ENCODE results near the gene DENND1A.

The DENND1A gene

DNA sequence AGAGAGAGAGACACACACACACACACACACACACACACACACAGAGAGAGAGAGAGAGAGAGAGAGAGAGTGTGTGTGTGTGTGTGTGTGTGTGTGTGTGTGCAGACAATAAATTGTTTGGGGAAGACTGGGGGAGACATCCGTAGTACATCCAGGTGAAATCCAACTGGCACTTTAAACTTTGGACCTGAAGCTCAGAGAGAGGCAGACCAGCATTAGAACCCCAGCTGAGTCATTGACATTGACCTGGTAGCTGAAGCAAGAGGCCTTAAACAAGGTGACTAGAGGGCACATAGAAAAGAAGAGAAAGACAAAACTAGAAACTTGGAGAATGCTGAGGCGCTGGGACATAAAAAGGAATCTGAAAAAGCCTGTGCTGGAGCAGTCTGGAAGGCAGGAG is 322.4 kb downstream of the DENND1A start:
- TF ChIP-seq, protein P1, sequence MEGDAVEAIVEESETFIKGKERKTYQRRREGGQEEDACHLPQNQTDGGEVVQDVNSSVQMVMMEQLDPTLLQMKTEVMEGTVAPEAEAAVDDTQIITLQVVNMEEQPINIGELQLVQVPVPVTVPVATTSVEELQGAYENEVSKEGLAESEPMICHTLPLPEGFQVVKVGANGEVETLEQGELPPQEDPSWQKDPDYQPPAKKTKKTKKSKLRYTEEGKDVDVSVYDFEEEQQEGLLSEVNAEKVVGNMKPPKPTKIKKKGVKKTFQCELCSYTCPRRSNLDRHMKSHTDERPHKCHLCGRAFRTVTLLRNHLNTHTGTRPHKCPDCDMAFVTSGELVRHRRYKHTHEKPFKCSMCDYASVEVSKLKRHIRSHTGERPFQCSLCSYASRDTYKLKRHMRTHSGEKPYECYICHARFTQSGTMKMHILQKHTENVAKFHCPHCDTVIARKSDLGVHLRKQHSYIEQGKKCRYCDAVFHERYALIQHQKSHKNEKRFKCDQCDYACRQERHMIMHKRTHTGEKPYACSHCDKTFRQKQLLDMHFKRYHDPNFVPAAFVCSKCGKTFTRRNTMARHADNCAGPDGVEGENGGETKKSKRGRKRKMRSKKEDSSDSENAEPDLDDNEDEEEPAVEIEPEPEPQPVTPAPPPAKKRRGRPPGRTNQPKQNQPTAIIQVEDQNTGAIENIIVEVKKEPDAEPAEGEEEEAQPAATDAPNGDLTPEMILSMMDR (conservative IDR thresholded peaks at IDR 0.05; ENCODE audit: control insufficient read depth, insufficient read depth, low read depth, low read length) = no peak
- H3K4me3 ChIP-seq (ENCODE audit: control insufficient read depth, low read depth, low read length) = no peak overlapping the region
- DNase-seq (ENCODE audit: low read depth) = no peak

DNA sequence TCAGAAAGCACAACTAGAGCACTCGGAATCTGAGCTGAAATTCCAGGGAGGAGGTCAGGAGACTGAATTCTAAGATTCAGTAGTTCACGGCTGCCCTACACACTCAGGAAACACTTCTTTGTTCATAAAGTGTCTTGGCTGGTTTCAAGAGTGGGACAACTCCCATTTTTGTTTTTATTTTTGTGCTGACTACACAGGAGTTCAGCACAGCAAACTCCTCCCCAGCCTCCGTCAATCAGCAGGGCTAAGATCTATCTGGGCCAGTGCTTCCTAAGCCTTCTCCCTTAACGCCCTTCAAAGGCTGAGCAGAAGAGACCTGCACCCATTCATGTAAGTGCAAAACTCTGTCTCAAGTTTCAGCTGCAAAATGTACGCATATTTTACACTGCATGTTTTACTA is 323.8 kb downstream of the DENND1A start:
- no peak overlapping the region for H3K4me3 ChIP-seq (ENCODE audit: control insufficient read depth, low read depth, low read length)
- TF ChIP-seq, protein P1 (conservative IDR thresholded peaks at IDR 0.05; ENCODE audit: control insufficient read depth, insufficient read depth, low read depth, low read length) = no peak
- no peak for DNase-seq (ENCODE audit: low read depth)

DNA sequence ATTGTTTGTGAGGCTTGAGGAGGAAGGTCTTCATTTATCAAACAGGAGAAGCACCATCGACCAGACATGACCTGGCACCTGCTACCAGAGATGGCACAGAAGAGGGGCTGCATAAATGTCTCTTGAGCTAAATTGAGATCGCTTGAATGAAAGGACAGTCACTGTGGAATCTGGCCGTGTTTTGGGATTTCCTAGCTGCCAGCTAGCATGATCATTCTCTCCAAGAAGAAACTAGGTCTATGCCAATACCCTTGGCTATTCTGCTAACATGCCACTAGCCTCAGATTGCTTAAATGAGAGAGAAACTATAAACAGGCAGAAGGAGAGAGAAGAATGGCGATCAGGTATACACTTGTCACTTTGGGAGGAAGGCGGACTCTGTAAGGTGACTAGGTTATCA is 324.6 kb downstream of the DENND1A start:
- TF ChIP-seq, protein P1 (conservative IDR thresholded peaks at IDR 0.05; ENCODE audit: control insufficient read depth, insufficient read depth, low read depth, low read length) = no peak
- H3K4me3 ChIP-seq (ENCODE audit: control insufficient read depth, low read depth, low read length) = no peak overlapping the region
- DNase-seq (ENCODE audit: low read depth) = no peak

DNA sequence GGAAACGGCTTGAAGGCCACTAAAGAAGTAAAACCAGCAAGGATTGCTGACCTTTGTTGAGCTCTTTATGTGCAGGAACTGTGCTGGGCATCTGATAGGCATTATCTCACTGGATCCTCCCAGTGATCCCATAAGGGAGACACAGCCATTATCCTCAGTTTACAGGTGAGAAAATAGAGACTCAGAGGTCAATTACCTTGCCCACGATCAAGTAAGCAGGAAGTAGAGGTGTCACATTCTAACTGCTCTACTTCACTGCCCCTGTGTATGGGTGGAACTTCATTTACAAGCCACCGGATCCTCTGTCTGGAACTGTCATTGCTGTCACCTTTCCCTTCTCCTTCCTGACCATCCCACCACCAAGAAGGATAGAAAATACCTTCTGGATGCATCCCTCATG is 325.1 kb downstream of the DENND1A start:
- no peak overlapping the region for H3K4me3 ChIP-seq (ENCODE audit: control insufficient read depth, low read depth, low read length)
- no peak for DNase-seq (ENCODE audit: low read depth)
- TF ChIP-seq, protein P1 (conservative IDR thresholded peaks at IDR 0.05; ENCODE audit: control insufficient read depth, insufficient read depth, low read depth, low read length) = no peak

DNA sequence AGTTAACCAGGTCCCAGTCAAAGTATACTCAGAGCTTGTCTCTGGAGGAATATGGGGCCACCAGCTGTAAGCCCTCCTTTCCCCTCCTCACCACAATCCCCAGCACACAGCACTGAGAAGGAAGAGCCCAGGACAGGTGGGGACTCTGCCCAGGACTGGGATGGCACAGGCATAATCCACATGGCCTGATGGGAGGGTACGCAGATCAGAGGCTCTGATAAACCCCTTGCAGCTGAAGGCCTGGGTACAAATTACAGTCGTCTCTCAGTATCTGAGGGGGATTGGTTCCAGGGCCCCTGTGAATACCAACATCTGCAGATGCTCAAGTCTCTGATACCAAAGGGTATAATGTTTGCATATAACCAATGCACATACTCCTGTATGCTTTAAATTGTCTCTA is 328.1 kb downstream of the DENND1A start:
- DNase-seq (ENCODE audit: low read depth) = no peak
- H3K4me3 ChIP-seq (ENCODE audit: control insufficient read depth, low read depth, low read length) = no peak overlapping the region
- TF ChIP-seq, protein P1 (conservative IDR thresholded peaks at IDR 0.05; ENCODE audit: control insufficient read depth, insufficient read depth, low read depth, low read length) = no peak

DNA sequence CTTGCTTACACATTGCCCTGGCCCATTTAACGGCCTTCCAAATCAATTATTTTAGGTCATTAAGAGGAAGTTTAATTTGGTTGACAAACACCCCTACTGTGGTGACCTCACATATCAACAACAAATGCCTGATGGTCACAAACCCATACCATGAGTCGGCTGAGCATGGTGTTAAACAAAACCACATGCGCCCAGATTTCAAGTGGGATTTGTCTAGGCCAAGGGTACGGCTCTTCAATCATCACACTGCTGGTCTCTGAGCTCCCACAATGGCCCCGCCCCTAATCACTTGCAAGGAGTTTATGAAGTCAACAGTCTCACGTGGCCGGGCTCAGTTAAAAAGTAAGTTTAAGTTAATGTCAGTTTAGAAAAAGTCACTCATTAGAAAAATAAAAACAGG is 330.1 kb downstream of the DENND1A start:
- DNase-seq (ENCODE audit: low read depth) = peak; percentile 25
- TF ChIP-seq, protein P1 (conservative IDR thresholded peaks at IDR 0.05; ENCODE audit: control insufficient read depth, insufficient read depth, low read depth, low read length) = no peak

DNA sequence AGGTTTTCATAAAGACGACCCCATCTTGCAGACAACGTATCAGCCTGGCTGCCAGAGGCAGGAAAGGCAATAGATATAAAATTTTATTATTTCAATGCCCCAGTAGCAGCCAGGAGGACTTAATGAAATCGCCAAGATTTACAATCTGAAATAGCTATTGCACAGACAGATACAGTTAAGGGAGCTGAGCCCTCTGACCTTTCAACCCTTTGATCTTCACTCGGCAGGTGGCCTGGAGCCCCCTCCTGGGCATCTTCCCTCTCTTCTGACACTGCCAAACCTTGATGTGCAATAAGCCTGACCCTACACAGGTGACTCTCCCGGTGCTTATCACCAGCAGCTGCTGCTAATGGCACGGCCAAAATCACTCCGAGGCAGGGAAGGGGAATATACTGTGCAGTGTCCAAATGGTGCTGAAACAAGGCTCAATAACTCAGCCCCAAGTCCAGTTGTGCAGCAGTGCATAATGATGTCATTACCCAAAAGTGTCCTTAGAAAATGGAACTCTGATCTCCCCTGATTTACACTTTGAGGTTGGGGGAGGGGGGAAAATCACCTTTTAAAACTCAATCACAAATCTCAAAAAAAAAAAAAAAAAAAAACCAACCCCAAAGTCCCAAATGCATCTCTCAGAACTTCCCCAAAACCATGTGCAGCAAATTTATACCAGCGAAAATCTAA is 331.9 kb downstream of the DENND1A start:
- TF ChIP-seq, protein P1 (conservative IDR thresholded peaks at IDR 0.05; ENCODE audit: control insufficient read depth, insufficient read depth, low read depth, low read length) = no peak
- no peak for DNase-seq (ENCODE audit: low read depth)
- no peak overlapping the region for H3K4me3 ChIP-seq (ENCODE audit: control insufficient read depth, low read depth, low read length)

More for the DNA sequence above, 330.1 kb downstream of the DENND1A start:
- no peak overlapping the region for H3K4me3 ChIP-seq (ENCODE audit: control insufficient read depth, low read depth, low read length)
